Fibroblast of the conjunctiva (primary cell): Measurements from ENCODE around the gene ATP6V1G2.
"Not testable (repeated sequence)": the region's sequence is repeated elsewhere in the genome, so short reads cannot be mapped to it uniquely, and the experiment has no call there.

Source experiments
- DNase-seq: peaks from one replicate; pipeline ENCODE4 v3.0.0-alpha.2; 2010; ENCODE audit warnings: low read depth

ATP6V1G2 gene

DNA sequence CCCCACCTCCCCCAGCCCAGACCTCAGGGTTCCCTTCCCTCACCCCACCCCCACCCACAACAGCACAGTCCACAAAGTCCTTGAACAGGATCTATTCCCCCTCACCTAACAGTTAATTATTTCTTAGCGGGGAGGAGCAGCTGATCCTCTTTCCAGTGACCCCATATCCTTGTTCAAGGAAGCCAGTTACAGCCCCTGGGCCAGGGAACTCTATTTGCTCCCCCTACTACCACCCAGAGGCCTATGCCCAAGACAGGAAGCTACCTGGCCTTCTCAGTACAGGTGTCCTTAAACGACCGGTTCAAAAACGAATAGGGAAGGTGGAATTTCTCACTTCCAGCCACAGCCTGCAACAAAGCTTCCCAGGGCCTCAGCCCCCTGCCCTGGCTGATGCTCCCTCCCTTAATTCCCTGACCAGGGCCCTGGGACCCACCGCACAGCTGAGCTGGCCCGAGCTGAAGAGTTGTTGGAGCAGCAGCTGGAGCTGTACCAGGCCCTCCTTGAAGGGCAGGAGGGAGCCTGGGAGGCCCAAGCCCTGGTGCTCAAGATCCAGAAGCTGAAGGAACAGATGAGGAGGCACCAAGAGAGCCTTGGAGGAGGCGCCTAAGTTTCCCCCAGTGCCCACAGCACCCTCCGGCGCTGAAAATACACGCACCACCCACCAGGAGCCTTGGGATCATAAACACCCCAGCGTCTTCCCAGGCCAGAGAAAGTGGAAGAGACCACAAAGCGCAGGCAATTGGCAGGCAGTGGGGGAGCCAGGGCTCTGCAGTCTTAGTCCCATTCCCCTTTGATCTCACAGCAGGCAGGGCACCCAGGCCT, 16.9 kb downstream of the ATP6V1G2 start:
- no peak for DNase-seq

DNA sequence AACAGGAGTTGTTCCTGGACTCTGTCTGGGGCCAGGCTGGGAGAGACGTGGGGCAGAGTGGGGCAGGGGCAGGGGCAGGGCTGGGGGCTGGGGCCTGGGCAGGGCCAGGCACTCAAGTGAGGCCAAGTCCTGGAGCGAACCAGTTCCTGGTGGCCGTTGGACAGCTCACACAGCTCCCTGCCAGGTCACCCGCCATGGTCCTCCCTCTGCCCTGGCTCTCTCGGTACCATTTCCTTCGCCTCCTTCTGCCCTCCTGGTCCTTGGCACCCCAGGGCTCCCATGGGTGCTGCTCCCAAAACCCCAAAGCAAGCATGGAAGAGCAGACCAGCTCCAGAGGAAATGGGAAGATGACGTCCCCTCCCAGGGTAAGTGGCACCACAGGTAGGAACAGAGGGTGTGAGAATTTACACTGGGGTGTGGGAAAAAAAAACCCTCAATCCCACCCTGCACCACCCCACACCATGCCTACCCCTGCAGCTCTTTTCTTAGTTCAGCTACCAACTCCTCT, 17.5 kb downstream of the ATP6V1G2 start, which contains the start of gene MCCD1:
Gene MCCD1, plus strand, starts transcription at position 142 of the 508 bp plus-strand sequence. Its CDS starts 53 bp downstream, at position 195.
- no peak for DNase-seq

DNA sequence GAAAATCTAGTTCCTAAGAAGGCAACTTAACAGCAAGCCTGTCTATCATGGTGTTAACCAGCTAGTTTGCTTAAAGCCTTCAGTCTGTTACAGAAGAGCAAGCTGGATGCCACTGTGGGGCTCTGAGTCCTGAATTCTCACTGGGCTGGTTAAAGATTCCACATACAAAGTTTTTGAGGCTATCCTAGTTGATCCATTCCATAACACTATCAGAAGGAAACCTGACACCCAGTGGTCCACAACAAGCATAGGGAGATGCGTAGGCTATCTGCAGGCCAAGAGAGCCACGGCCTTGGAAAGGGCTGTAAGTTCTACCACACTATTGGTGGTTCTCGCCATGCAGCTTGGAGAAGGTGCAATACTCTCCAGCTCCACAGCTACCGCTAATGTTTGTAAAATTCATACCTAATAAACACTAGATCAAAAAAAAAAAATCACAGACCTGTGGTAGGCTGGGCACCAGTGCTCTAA, 18.1 kb downstream of the ATP6V1G2 start:
- no peak for DNase-seq

- DNase-seq, result no peak
Measured at GRCh38 chr6:31525932-31526591, 20.3 kb downstream of the ATP6V1G2 start.

DNA sequence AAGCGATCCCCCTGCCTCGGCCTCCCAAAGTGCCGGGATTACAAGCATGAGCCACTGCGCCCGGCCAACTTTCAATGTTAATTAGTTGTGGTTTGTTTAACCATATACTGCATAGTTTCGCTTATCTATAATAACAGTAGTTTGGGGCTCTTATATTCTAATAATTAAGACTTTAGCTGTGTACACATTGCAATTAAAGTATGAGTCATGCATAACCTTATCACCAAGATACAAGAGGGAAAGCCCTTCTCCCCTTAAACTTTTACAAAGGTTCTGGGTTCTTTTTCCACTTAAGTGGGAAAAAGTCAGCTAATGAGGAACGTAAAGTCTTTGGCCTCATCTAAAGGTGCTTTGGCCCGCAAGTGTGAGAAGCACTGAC, 20.9 kb downstream of the ATP6V1G2 start:
- DNase-seq, result no peak

GRCh38 chr6:31521835-31522234, 24.6 kb downstream of the ATP6V1G2 start:
- DNase-seq, result no peak

DNA sequence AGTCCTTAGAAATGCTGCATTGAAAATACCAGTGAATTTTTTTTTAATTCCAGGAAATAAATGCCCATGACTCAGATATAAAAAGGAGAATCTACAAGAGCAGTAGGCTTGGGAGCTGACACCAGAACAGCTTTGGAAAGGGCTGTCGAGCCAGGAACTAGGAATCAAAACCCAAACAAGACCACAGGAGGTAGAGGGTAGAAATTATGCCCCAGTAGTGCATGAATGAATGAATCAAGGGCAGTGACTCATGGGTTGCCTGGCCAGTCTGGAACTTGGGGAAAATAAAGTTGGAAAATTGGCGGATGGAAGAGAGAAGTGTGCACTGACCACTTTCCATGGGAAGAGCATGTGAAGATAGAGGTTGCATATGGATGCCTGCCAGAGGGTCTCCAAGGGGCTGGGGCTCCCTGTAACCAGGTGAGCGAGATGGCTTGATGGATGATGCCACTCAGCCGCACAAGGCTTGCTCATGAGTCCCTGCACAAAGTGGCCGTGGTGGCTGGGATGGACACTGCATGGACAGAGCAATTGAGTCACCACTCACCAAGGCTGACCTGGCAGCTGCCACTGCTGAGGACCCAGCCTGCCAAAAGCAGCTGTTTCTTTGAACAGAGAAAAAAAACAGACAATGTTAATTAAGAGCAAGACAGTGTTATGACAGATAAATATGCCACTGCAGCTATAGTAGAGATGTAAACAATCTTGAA, 32.8 kb downstream of the ATP6V1G2 start:
- DNase-seq, result no peak

DNA sequence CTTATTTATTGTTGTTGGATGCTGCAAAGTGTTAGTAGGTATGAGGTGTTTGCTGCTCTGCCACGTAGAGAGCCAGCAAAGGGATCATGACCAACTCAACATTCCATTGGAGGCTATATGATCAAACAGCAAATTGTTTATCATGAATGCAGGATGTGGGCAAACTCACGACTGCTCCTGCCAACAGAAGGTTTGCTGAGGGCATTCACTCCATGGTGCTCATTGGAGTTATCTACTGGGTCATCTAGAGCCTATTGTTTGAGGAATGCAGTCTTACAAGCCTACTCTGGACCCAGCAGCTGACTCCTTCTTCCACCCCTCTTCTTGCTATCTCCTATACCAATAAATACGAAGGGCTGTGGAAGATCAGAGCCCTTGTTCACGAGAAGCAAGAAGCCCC, 36.4 kb downstream of the ATP6V1G2 start:
- DNase-seq, result no peak

GRCh38 chr6:31509036-31509435, 37.4 kb downstream of the ATP6V1G2 start:
- not testable (repeated sequence) for DNase-seq

DNA sequence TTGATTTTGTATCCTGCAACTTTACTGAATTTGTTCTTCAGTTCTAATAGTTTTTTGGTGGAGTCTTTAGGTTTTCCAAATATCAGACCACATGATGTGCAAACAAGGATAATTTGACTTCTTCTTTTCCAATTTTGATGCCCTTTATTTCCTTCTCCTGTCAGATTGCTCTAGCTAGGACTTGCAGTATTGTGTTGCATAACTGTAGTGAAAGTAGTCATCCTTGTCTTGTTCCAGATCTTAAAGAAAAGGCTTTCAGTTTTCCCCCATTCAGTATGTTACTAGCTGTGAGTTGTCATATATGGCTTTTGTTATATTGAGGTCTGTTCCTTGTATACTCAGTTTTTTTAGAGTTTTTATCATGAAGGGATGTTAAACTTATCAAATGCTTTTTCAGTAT, 43.8 kb downstream of the ATP6V1G2 start:
- no peak for DNase-seq

- DNase-seq, result not testable (repeated sequence)
Measured at GRCh38 chr6:31499648-31500047, 46.8 kb downstream of the ATP6V1G2 start.

DNA sequence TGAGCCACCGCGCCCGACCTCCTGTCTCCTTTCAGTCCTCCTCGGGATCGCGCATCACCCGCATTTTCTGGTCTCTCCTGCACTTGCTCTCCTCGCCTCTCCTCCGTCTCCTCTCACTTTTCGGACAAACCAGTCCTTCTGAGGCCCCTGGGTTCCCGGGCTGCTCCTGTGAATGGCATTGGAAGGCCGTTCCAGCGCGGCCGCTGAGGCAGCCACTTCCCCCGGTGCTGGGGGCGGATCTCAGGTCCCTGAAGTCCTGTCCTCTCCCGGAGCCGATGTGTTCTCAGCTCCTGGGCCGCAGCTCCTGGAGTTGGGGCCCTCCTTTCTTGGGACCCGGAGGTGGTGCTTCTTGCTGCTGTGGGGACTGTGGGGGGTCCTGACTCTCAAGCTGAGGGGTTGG, 47.7 kb downstream of the ATP6V1G2 start:
- no peak for DNase-seq

DNA sequence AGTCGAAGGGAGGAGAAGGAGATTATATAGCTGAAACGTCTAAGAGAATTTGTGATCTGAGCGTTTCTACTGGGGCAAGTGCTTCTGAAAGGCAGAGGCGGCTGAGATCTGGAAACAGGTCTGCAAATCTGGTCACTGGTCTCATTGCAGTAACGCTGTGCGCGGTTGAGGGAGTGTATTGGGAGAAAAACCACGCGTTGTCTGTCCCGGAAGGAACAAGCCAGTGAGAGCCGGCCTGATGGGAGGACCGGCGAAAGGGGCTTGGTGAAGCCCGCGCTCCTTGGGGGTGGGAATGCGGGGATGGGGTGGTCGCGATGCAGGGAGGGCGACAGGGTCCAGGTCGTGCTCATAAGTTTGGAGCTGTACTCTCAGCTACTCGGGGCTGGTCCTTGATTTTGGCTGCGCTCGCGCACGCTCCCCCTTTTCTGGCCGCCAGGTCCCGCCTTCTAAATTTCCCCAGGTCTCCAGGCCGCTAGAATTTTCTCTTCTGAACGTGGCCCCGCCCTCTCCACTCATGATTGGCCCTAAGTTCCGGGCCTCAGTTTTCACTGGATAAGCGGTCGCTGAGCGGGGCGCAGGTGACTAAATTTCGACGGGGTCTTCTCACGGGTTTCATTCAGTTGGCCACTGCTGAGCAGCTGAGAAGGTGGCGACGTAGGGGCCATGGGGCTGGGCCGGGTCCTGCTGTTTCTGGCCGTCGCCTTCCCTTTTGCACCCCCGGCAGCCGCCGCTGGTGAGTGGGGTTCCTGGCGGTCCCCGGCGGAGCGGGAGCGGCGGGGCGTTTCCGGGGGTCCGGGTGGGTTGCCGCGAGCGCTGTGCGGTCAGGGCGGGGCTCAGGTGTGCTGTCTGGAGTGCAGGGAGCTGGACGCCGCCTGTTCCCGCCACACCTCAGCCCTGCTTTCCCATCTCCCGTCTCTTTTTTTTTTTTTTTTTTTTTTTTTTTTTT, 48.6 kb downstream of the ATP6V1G2 start, which contains the start of gene MICB:
Gene MICB, plus strand, starts transcription at position 615 of the 946 bp plus-strand sequence. Its CDS starts 49 bp downstream, at position 664.
- DNase-seq, result no peak

GRCh38 chr6:31496826-31497225, 49.6 kb downstream of the ATP6V1G2 start:
- not testable (repeated sequence) for DNase-seq

DNA sequence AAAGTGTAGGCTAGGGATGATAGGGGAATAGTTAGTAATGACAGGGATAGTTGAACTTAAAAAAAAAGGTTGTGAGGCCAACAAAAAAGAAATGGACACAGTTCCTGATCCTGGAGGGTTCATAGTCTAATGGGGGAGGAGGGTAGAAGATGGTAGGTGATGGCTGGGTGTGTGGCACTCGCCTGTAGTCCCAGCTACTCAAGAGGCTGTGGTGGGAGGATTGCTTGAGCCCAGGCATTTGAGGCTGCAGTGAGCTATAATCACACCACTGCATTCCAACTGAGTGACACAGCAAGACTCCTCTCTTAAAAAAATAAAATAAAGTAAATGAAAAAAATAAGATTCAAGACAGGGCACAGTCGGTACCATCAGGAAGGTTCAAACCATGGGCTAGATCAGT, 50.8 kb downstream of the ATP6V1G2 start:
- no peak for DNase-seq
